Thoracic aorta (tissue), 2 donors: ENCODE results near the gene C1QTNF6. TPM values are rescaled to one million over a fixed set of nuclear protein-coding genes. Genes with fewer than 3 reads are reported as not detected.
A peak's percentile ranks its signal among the peaks of the same experiment; 100 is the strongest.
"Not testable (repeated sequence)": the region's sequence is repeated elsewhere in the genome, so short reads cannot be mapped to it uniquely, and the experiment has no call there.

Experiments
- ATAC-seq: fragments of 150-250 bp; one replicate; pipeline ENCODE4 v1.8.0; 2017; ENCODE audit warnings: low read depth; ENCODE audit not compliant: insufficient number of reproducible peaks, low FRiP score
- DNase-seq: peaks from one replicate; pipeline ENCODE4 v3.0.0-alpha.2; 2020; ENCODE audit warnings: low spot score
- H3K27ac ChIP-seq, 2 donors: fragments of 200-600 bp; sonication (generic); 1 replicate in 1 of 2; 2 replicates in 1 of 2; pipeline ENCODE4 v1.5.1; 2016; ENCODE audit warnings: mild to moderate bottlenecking in 2 of 2, moderate library complexity in 2 of 2
- H3K27me3 ChIP-seq: fragments of 200-600 bp; sonication (generic); replicated peaks from 2 replicates; pipeline ENCODE4 v1.6.0; 2016; ENCODE audit warnings: mild to moderate bottlenecking; ENCODE audit not compliant: insufficient read depth
- H3K36me3 ChIP-seq: fragments of 200-600 bp; sonication (generic); one replicate; pipeline ENCODE4 v1.5.1; 2016
- H3K4me1 ChIP-seq, 2 donors: fragments of 200-600 bp; sonication (generic); 1 replicate in 1 of 2; 2 replicates in 1 of 2; pipeline versions ENCODE4 v1.5.1 to v1.6.0; 2016; ENCODE audit warnings: low read depth in 2 of 2, mild to moderate bottlenecking in 1 of 2; ENCODE audit not compliant: control insufficient read depth in 1 of 2
- H3K4me3 ChIP-seq: fragments of 200-600 bp; sonication (generic); 2 replicates; pipeline ENCODE4 v1.5.1; 2016; ENCODE audit warnings: mild to moderate bottlenecking
- H3K9me3 ChIP-seq: fragments of 200-600 bp; sonication (generic); 2 replicates; pipeline ENCODE4 v1.5.1; 2016
- total RNA-seq, 2 donors: library from RNA; depleted of rRNA; stranded (reverse); fragments of >200 nt; gene quantifications; one replicate each; pipeline versions ENCODE4 v1.1.0 to v1.2.3, GENCODE V29; 2016
- TF ChIP-seq, protein P1 (sequence below): fragments of 200-600 bp; sonication (generic); IDR thresholded peaks from one replicate; pipeline ENCODE4 v1.5.1; 2019; ENCODE audit warnings: antibody characterized with exemption

C1QTNF6 gene
- total RNA-seq, 2 donors from 2014 or later: 1.9 to 2.1 TPM

DNA sequence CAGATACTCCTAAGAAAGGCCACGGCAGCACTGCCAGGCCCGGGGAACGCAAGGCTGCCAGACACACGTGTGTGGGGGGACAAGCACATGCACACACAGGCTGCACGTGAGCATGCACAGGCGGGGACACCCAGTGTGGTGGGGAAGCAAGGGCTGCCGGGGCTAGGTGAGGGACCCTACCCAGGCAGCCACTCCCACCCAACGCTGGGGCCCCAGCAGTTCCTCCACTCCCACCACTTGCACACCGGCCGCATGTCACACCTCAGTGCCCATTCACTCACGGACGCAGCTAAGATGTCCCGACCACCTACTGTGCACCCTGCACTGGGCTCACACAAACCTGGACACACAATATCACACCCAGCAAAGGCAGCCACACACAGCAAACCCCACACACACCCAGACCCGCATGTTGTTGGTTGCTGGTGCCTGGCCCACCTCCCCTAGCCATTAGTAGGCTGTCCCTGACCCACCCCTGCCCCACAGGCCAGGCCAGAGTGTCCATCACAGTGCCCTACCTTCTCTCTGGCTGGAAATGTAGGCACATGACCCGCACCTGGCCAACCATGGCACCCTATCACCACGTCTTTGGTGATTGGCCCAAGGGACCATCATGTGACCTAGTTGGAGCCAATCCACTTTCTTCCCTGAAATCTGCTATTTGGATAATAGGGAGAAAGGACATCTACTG lies 15.5 kb upstream of the C1QTNF6 start:
- Histone ChIP-seq H3K4me1 (peaks cover 3 to 10% of the 10 kb centered on the region in 2 donors), H3K9me3 (no peaks in the 10 kb centered on the region), H3K4me3 (no peak overlapping the region), H3K27me3 (no peaks in the 10 kb centered on the region), H3K36me3 (no peaks in the 10 kb centered on the region), H3K27ac (no peak overlapping the region)
- TF ChIP-seq, protein P1, sequence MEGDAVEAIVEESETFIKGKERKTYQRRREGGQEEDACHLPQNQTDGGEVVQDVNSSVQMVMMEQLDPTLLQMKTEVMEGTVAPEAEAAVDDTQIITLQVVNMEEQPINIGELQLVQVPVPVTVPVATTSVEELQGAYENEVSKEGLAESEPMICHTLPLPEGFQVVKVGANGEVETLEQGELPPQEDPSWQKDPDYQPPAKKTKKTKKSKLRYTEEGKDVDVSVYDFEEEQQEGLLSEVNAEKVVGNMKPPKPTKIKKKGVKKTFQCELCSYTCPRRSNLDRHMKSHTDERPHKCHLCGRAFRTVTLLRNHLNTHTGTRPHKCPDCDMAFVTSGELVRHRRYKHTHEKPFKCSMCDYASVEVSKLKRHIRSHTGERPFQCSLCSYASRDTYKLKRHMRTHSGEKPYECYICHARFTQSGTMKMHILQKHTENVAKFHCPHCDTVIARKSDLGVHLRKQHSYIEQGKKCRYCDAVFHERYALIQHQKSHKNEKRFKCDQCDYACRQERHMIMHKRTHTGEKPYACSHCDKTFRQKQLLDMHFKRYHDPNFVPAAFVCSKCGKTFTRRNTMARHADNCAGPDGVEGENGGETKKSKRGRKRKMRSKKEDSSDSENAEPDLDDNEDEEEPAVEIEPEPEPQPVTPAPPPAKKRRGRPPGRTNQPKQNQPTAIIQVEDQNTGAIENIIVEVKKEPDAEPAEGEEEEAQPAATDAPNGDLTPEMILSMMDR: no peak
- no peak for DNase-seq
- no peak for ATAC-seq

DNA sequence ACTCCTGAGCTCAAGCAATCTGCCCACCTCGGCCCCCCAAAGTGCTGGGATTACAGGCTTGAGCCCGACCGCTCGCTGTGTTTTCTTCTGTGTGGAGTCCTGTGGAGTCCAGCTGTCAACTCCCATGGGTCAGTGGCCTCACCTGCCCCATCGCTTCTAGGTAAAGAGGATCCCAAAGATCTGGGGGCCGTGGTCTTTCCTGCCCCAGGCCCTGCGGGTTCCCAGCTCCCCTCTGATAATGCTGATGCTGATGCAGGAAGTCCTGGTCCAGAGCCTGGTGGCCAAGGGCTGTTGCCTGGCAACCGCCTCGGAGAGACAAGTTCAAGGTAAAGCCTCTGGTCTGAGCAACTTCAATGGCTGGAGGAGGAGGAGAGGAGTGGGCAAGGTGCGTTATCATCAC lies 14.7 kb upstream of the C1QTNF6 start:
- H3K4me1 ChIP-seq: peaks cover 10 to 18% of the 10 kb centered on the region in 2 donors
- no peak overlapping the region for H3K27ac ChIP-seq
- no peak overlapping the region for H3K4me3 ChIP-seq
- TF ChIP-seq, protein P1: no peak
- DNase-seq (no peak), ATAC-seq (no peak)
- H3K36me3 ChIP-seq: no peaks in the 10 kb centered on the region
- no peaks in the 10 kb centered on the region for H3K9me3 ChIP-seq
- H3K27me3 ChIP-seq: no peaks in the 10 kb centered on the region

DNA sequence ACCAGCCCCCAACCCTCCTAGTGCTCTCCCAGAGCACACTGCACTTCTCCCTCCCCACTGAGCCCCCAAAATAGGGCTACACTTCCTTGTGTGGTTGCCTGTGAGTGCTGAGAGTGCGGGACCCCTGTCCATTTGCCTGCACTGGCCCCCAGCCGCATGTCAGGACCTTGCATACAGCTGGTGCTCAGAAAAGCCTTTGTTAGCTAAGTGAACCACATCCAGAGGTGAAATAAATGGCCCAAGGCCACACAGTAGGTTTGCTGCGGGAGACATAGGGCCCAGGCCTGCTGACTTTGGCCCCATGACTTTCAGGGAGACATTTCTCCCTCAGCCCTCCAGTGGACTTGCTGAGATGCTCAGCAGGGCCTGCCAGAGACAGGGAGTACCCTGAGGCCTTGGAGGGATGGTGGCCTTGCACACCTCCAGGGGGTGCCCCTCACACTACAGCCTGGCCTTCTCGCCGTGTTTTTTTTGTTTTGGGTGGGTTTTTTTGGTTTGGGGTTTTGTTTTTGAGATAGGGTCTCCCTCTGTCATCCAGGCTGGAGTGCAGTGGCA lies 14.0 kb upstream of the C1QTNF6 start:
- TF ChIP-seq, protein P1: no peak
- no peaks in the 10 kb centered on the region for H3K27me3 ChIP-seq
- no peak for ATAC-seq
- no peak overlapping the region for H3K4me3 ChIP-seq
- H3K4me1 ChIP-seq: peaks cover 16 to 24% of the 10 kb centered on the region in 2 donors
- H3K27ac ChIP-seq: no peak overlapping the region
- no peak for DNase-seq
- no peaks in the 10 kb centered on the region for H3K9me3 ChIP-seq
- no peaks in the 10 kb centered on the region for H3K36me3 ChIP-seq

DNA sequence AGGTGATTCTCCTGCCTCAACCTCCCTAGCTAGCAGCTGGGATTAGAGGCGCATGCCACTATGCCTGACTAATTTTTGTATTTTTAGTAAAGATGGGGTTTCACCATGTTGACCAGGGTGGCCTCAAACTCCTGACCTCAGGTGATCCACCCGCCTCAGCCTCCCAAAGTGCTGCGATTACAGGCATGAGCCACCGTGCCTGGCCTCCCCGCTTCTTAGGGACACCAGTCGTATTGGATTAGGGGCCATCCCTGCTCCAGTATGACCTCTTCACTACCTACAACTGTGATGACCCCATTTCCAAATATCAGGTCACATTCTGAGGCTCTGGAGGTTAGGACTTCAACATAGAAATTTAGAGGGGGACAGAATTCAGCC lies 13.4 kb upstream of the C1QTNF6 start:
- not testable (repeated sequence) for DNase-seq, ATAC-seq, H3K27me3 ChIP-seq, H3K27ac ChIP-seq, H3K4me3 ChIP-seq, H3K9me3 ChIP-seq, H3K36me3 ChIP-seq
- H3K4me1 ChIP-seq: peaks cover 22 to 31% of the 10 kb centered on the region in 2 donors

DNA sequence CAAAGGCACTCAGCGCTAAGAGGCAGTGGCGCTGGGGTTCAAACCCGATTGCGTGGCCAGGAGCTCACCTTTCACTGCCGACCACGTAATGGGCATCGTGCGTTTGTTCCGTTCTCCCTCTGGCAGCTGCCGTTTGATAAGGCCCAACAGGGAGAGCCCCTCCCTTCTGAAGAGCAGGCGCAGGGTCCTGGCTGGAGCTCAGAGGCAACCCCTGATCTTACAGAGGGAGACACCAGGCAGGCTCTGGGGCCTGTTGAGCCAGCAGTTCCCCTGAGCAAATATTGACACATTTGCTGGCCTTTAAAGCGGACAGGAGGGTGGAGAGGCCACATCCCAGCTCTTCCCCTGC lies 11.7 kb upstream of the C1QTNF6 start:
- Histone ChIP-seq H3K9me3 (no peaks in the 10 kb centered on the region), H3K36me3 (no peaks in the 10 kb centered on the region), H3K27ac (peak overlapping the region in 1 of 2 donors; percentile 84), H3K4me3 (peak overlapping the region; percentile 78), H3K27me3 (no peaks in the 10 kb centered on the region), H3K4me1 (peaks cover 22 to 36% of the 10 kb centered on the region in 2 donors)
- ATAC-seq (no peak), DNase-seq (no peak)
- TF ChIP-seq, protein P1: no peak
